Measurements from ENCODE around the gene KRTAP10-2. TPM values are rescaled to one million over a fixed set of nuclear protein-coding genes. Genes with fewer than 3 reads are reported as not detected.
"Not testable (repeated sequence)": the region's sequence is repeated elsewhere in the genome, so short reads cannot be mapped to it uniquely, and the experiment has no call there.

Gene KRTAP10-2
- total RNA-seq, 3 donors from 2014 or later: not detected

DNA sequence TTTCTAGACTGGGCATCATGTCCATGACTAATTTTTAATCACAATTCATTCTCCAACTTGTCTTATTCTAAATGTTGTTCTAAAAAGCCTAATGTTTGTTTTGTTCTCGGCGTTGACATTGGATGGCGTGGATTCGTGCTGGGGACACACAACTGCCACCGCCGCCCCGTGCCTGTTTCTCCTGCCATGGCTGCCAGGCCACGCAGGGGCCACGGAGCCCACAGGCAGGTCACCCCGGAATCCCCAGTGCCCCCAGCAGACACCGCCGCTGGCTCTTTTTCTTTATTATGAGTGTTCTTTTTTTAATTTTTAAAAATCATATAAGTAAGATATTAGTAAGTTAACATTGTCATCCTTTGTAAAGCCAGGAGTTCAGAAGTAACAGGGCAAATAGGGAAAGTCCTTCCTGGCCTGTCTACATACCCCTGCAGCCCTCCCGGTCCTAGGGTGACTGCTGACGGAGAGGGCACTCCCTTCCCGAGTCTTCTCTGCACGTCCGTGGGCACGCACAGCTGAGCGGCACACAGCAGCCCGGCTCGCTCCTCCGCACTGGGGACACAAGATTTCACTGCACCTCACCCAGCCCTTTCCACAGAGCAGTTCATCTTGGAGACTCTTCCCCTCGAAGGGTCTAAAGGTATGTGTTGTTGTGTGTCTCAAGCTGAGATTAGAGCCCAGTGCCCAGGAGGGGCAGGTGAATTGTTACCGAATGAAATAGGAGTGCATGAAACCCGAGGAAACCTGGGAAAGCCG lies 43.5 kb downstream of the KRTAP10-2 start:
- Histone ChIP-seq H3K27ac (no peak overlapping the region), H3K27me3 (peaks cover 4 to 24% of the 10 kb centered on the region in 2 donors), H3K36me3 (no peaks in the 10 kb centered on the region), H3K4me3 (no peak overlapping the region), H3K9me3 (no peaks in the 10 kb centered on the region), H3K4me1 (no peaks in the 10 kb centered on the region)
- intact Hi-C loops (cut with DNase I; ENCODE audit: low total_unique reads): no loop called here
- DNase-seq (ENCODE audit: low spot score in 2 of 2): no peak
- TF ChIP-seq POLR2AphosphoS5 (IDR thresholded peaks at IDR 0.05): no peak
- no peak for TF ChIP-seq POLR2A (IDR thresholded peaks at IDR 0.05)
- TF ChIP-seq, protein P1, sequence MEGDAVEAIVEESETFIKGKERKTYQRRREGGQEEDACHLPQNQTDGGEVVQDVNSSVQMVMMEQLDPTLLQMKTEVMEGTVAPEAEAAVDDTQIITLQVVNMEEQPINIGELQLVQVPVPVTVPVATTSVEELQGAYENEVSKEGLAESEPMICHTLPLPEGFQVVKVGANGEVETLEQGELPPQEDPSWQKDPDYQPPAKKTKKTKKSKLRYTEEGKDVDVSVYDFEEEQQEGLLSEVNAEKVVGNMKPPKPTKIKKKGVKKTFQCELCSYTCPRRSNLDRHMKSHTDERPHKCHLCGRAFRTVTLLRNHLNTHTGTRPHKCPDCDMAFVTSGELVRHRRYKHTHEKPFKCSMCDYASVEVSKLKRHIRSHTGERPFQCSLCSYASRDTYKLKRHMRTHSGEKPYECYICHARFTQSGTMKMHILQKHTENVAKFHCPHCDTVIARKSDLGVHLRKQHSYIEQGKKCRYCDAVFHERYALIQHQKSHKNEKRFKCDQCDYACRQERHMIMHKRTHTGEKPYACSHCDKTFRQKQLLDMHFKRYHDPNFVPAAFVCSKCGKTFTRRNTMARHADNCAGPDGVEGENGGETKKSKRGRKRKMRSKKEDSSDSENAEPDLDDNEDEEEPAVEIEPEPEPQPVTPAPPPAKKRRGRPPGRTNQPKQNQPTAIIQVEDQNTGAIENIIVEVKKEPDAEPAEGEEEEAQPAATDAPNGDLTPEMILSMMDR (IDR thresholded peaks at IDR 0.05): no peak

DNA sequence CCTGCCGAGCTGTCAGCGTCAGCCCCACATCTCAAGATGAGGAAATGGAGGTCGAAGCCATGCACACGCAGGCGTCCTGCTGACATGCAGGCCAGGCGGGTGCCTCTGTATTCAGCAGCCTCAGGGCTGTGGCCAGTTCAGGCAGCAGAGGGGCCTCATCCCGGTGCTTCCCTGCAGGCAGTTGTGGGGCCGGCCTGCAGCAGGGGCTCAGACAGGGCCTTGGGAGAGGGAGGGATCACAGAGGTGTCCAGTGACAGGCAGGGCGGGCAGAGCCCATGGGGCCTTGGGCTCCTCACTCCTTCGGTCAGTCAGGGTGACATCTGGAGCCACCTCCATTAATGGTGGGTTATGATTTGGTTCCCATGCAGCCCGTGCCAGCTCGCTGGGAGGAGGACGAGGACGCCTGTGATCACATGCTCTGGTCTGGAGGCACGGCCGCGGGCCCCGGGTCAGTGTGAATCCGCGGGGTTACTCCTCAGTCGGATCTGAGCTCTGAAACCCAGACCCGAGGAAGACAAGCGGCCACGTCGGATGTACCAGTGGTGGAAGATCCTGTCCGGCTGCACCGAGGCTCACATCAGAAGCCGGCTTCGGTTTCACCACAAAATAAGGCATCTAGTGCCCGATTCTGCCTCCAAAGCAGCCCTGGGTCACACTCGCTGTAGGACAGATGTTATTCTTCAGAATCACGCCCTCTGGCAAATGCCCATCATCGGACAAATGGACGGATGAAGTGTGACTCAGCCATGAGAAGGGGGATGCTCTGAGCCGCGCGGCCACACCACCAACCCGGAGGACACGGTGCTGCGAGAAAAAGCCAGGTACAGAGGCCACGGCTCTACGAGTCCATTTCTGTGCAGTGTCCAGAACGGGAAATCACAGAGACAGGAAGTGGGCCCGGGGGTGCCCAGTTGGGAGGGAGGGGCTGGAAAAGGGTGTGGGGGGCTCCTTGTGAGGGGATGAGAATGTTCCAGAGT lies 44.7 kb downstream of the KRTAP10-2 start:
- intact Hi-C loops (cut with DNase I; ENCODE audit: low total_unique reads): no loop called here
- no peaks in the 10 kb centered on the region for H3K4me1 ChIP-seq
- H3K36me3 ChIP-seq: no peaks in the 10 kb centered on the region
- TF ChIP-seq POLR2A (IDR thresholded peaks at IDR 0.05) (no peak), POLR2AphosphoS5 (IDR thresholded peaks at IDR 0.05) (no peak)
- TF ChIP-seq, protein P1 (IDR thresholded peaks at IDR 0.05): no peak
- DNase-seq (ENCODE audit: low spot score in 2 of 2): no peak
- H3K9me3 ChIP-seq: no peaks in the 10 kb centered on the region
- no peak overlapping the region for H3K27ac ChIP-seq
- peaks cover 4 to 24% of the 10 kb centered on the region in 2 donors for H3K27me3 ChIP-seq
- H3K4me3 ChIP-seq: no peak overlapping the region

DNA sequence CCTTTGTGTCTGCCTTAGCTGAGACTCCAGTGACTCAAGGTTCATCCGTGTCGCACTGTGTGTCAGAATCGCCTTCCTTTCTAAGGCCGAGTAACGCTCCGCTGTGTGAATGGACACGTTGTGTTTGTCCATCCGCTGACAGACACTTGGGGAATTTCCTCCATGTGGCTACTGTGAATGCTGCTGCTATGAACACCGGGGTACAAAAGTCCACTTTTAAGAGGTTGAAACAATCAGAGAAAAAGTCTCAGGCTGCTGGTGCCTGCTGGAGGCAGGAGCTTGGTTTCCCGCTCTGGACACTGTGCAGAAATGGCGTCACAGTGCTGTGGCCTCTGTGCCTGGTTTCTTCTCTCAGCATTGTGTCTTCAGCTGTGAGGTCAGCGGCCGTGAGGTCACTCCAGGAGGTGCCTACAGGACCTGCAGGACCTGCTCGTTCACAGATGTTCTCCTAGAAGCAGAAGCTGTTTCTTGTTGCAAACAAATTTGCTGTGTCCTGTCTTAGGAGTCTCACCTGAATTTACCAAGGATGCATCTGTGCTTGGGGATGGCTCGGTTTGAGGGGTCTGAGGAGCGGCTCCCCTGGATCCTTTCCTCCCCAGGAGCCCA lies 45.5 kb downstream of the KRTAP10-2 start:
- no peak for DNase-seq (ENCODE audit: low spot score in 2 of 2)
- Histone ChIP-seq H3K4me1 (no peaks in the 10 kb centered on the region), H3K27me3 (peaks cover 4 to 24% of the 10 kb centered on the region in 2 donors), H3K27ac (no peak overlapping the region), H3K9me3 (no peaks in the 10 kb centered on the region), H3K4me3 (no peak overlapping the region), H3K36me3 (no peaks in the 10 kb centered on the region)
- TF ChIP-seq, protein P1 (IDR thresholded peaks at IDR 0.05): no peak
- no peak for TF ChIP-seq POLR2A (IDR thresholded peaks at IDR 0.05)
- no peak for TF ChIP-seq POLR2AphosphoS5 (IDR thresholded peaks at IDR 0.05)
- intact Hi-C loops (cut with DNase I; ENCODE audit: low total_unique reads): no loop called here

DNA sequence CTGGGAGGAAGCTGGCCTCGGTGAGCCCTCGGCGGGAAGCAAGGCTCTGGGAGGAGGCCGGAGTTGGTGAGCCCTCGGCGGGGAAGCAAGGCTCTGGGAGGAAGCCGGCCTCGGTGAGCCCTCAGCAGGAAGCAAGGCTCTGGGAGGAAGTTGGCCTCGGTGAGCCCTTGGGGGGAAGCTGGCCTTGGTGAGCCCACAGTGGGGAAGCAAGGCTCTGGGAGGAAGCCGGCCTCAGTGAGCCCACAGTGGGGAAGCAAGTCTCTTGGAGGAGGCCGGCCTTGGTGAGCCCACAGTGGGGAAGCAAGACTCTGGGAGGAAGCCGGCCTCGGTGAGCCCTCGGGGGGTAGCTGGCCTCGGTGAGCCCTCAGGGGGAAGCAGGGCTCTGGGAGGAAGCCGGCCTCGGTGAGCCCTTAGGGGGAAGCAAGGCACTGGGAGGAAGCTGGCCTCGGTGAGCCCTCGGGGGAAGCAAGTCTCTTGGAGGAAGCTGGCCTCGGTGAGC lies 47.4 kb downstream of the KRTAP10-2 start:
- H3K27me3 ChIP-seq: peaks cover 0 to 22% of the 10 kb centered on the region in 2 donors

DNA sequence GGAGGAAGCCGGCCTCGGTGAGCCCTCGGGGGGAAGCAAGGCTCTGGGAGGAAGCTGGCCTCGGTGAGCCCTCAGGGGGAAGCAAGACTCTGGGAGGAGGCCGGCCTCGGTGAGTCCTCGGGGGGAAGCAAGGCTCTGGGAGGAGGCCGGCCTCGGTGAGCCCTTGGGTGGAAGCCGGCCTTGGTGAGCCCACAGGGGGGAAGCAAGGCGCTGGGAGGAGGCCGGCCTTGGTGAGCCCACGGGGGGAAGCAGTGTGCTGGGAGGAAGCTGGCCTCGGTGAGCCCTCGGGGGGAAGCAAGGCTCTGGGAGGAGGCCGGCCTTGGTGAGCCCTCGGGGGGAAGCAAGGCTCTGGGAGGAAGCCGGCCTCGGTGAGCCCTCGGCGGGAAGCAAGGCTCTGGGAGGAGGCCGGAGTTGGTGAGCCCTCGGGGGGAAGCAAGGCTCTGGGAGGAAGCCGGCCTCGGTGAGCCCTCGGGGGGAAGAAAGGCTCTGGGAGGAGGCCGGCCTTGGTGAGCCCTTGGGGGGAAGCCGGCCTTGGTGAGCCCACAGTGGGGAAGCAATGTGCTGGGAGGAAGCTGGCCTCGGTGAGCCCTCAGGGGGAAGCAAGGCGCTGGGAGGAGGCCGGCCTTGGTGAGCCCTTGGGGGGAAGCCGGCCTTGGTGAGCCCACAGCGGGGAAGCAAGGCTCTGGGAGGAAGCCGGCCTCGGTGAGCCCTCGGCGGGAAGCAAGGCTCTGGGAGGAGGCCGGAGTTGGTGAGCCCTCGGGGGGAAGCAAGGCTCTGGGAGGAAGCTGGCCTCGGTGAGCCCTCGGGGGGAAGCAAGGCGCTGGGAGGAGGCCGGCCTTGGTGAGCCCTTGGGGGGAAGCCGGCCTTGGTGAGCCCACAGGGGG lies 48.1 kb downstream of the KRTAP10-2 start:
- intact Hi-C loops (cut with DNase I; ENCODE audit: low total_unique reads); DNase-seq (ENCODE audit: low spot score in 2 of 2); H3K4me3 ChIP-seq; H3K4me1 ChIP-seq; H3K36me3 ChIP-seq; H3K27ac ChIP-seq; H3K9me3 ChIP-seq: not testable (repeated sequence)
- H3K27me3 ChIP-seq: peaks cover 0 to 15% of the 10 kb centered on the region in 2 donors

More for the DNA sequence above, 47.4 kb downstream of the KRTAP10-2 start:
- H3K27ac ChIP-seq: no peak overlapping the region
- no peaks in the 10 kb centered on the region for H3K36me3 ChIP-seq
- no peaks in the 10 kb centered on the region for H3K4me1 ChIP-seq
- H3K4me3 ChIP-seq: no peak overlapping the region
- no peak for DNase-seq (ENCODE audit: low spot score in 2 of 2)
- intact Hi-C loops (cut with DNase I; ENCODE audit: low total_unique reads): no loop called here
- no peak for TF ChIP-seq POLR2AphosphoS5 (IDR thresholded peaks at IDR 0.05)
- no peak for TF ChIP-seq POLR2A (IDR thresholded peaks at IDR 0.05)
- TF ChIP-seq, protein P1 (IDR thresholded peaks at IDR 0.05): no peak
- no peaks in the 10 kb centered on the region for H3K9me3 ChIP-seq

Measured in breast epithelium (tissue), 4 donors.